ENCODE results near the gene PCK1.

- TF ChIP-seq CTCF (conservative IDR thresholded peaks at IDR 0.05) = no peak; the same call in 1 of the 2 replicates
- TF ChIP-seq ZFX (IDR thresholded peaks at IDR 0.05) = no peak
Observed at GRCh38 chr20:57573894-57574293, 13.0 kb downstream of the PCK1 start.
